ENCODE results near the gene PATZ1.
"Not testable (repeated sequence)": the region's sequence is repeated elsewhere in the genome, so short reads cannot be mapped to it uniquely, and the experiment has no call there.

The PATZ1 gene

DNA sequence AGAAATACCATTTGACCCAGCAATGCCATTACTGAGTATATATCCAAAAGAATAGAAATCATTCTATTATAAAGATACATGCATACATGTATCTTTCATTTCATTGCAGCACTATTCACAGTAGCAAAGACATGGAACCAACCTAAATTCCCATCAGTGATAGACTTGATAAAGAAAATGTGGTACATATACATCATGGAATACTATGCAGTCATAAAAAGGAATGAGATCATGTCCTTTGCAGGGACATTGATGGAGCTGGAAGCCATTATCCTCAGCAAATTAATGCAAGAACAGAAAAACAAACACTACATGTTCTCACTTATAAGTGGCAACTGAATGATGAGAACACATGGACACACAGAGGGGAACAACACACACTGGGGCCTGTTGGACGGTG is 31.9 kb downstream of the PATZ1 start:
- in situ Hi-C loops (cut with MboI; ENCODE audit: low sequenced_read_pairs) = not testable (repeated sequence)

GRCh38 chr22:31313366-31314147 is 32.6 kb downstream of the PATZ1 start:
- in situ Hi-C loops (cut with MboI; ENCODE audit: low sequenced_read_pairs) = no loop called here

DNA sequence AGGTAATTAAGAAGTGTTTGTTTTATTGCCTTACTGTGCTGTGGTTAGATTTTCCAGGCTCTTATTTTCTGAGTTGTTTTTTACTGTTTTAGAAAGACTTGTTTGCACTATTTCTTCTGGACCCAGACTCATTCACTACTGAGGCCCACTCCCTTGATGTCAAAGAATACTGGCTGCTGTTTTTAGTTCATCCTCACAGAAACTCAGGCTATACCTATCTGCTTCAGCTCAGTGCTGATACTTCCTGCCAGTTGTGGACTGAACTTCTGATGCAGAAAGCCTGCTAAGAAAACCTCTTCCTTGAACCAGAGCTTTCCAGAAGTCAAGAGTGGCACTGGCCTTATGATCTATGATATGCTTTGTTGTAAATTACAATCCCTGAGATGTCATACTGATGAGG is 38.0 kb downstream of the PATZ1 start:
- in situ Hi-C loops (cut with MboI; ENCODE audit: low sequenced_read_pairs) = no loop called here

GRCh38 chr22:31305194-31305593 is 41.0 kb downstream of the PATZ1 start:
- in situ Hi-C loops (cut with MboI; ENCODE audit: low sequenced_read_pairs) = no loop called here

GRCh38 chr22:31302537-31302936 is 43.6 kb downstream of the PATZ1 start:
- in situ Hi-C loops (cut with MboI; ENCODE audit: low sequenced_read_pairs) = no loop called here

GRCh38 chr22:31302006-31302405 is 44.1 kb downstream of the PATZ1 start:
- in situ Hi-C loops (cut with MboI; ENCODE audit: low sequenced_read_pairs) = no loop called here

- in situ Hi-C loops (cut with MboI; ENCODE audit: low sequenced_read_pairs) = no loop called here
Measured at GRCh38 chr22:31300896-31301295, 45.2 kb downstream of the PATZ1 start.

DNA sequence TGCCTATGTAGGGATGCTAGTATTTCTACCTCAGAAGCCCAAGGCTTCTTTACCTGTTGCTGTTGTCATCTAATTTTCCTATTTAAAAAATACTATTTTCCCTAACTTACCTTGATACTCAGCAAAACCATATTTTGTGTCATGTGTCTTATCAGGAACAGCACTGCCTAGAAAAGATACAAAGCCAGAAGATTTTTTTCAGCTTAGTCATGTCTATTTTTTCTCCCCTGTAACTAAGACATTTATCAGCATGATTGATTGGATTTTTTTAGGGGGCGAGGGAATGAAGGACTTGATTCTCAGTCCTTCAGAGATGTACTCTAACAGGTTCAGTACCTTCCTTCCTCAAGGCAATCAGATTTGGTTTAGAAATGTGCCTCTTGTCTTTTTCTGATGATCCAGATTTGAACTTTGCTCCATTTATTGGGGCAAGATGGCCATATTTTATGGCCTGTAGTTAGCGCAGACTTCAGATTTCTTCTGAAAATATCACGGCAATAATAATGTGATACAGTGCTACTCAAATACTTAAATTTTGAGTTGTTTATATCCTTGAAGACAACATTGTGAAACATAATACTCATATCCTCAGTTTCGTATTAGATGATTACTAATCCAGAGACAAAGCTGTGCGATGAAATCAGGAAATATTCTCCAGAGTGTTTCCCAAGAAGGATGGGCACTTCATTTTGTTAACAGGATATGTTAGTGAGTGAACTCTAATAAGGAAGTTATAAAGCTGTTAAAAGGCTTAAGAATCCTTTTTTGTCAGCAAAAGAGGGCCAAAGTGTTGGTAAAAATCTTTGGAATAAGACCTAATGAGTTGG is 50.1 kb downstream of the PATZ1 start:
- in situ Hi-C loops (cut with MboI; ENCODE audit: low sequenced_read_pairs) = no loop called here

- in situ Hi-C loops (cut with MboI; ENCODE audit: low sequenced_read_pairs) = no loop called here
Measured at GRCh38 chr22:31295360-31295759, 50.8 kb downstream of the PATZ1 start.

GRCh38 chr22:31292236-31292989 is 53.7 kb downstream of the PATZ1 start, which contains the start of gene PIK3IP1:
Gene PIK3IP1 (minus strand): TSS chr22:31292488. CDS start chr22:31292344, 144 bp downstream.
- in situ Hi-C loops (cut with MboI; ENCODE audit: low sequenced_read_pairs) = no loop called here

DNA sequence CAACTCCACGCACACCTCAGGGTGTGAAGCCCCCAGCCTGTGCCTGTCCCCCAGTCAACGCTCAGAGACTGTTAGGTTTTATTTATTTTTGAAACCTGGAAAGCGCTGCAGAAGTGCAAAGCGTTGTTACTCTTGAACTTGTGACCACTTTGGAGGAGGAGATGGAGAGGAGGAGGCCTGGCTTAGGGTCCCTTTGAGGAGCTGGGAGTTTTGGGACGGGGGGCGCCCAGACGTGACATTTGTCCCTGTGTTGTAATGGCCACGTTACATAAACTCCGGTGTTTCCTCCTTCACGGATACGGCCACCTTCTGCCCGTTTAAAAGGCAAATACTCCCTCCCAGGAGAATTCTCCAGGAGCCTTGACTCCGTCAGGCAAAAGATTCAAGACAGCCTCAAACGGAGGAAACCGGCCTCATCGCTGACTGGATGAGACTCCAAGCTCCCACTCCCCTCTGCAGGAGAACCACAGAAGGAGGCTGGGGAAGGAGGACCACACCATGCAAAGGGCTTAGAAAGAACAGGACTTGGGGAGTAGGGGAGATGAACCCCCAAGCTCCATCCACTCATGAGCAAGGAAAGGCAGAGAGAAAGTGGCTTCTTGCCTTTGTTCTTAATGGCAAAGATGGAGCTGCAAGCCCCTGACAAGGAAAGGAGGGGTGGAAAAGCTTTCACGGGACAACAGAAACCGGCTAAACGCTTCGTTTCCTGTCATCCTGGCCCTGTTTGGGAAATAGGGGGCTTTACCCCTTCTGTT is 54.5 kb downstream of the PATZ1 start:
- in situ Hi-C loops (cut with MboI; ENCODE audit: low sequenced_read_pairs) = no loop called here

DNA sequence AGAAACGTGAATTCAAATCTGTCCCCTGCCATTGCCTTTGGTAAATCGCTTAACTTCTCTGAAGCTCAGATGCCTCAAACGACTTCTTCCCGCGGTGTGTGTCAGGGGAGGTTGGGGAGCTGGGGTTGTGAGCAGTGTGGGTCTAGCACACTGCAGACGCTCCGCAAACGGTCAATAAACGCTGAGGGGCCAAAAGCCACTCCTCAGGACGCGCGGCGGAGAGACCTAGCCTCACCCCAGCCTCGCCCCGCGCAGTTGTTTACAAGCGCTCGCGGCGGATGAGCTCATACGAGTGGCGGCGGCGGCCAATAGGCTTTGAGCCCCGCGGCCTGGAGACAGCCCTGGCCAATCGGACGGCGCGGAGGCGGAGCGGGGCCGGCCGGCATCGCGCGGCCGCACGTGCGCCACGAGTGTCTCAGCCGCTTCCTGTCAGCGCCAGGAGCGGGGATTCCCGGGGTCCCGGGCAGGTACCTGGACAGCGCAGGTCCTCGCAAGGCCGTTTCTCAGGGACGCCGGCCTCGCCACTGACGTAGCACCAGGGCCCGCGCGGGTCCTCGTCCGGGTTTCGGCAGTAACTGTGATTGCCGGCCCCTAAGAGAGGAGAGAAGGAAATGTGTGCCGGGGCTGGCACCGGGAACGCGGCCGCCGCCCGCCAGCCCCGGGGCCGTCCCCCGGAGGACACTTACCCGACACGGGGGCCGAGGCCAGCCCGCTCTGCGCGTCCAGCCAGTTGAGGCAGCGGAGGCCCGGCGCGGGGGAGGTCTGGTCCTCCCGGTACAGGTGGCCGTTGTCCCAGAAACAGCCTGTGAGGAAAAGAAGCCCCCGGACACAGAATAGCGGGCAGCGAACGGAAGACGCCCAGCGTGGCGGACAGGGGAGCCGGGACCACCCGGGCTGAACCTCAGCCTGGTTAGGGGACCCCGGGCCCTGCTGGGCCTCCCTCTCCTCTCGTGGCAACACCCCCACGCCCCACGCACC is 55.4 kb downstream of the PATZ1 start:
- in situ Hi-C loops (cut with MboI; ENCODE audit: low sequenced_read_pairs) = no loop called here

GRCh38 chr22:31289344-31289743 is 56.8 kb downstream of the PATZ1 start:
- in situ Hi-C loops (cut with MboI; ENCODE audit: low sequenced_read_pairs) = no loop called here

- in situ Hi-C loops (cut with MboI; ENCODE audit: low sequenced_read_pairs) = no loop called here
Measured at GRCh38 chr22:31288496-31289240, 57.5 kb downstream of the PATZ1 start.

DNA sequence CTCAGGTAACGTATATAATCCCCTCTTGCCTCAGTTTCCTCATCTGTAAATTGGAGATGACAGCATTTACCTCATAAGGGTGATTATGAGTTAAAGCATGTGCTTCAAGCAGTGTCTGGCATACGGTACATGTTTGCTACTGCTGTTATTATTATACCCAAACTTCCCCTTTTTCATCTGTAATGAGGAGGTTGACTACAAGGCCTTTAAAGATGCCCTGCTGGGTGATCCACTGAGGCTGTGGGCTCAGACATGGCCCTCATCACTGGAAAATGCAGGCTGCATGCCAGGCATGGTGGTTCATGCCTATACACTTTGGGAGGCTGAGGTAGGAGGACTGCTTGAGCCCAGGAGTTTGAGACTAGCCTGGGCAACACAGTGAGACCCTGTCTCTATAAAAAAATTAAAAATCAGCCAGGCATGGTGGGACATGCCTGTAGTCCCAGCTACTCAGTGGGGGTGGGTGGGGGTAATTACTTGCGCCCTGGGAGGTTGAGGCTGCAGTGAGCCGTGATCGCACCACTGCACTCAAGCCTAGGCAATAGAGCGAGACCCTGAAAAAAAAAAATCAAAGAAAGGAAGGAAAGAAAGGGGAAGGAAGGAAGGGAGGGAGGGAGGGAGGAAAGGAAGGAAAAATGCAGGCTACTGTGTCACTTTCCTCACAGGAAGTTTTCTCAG is 58.2 kb downstream of the PATZ1 start:
- in situ Hi-C loops (cut with MboI; ENCODE audit: low sequenced_read_pairs) = no loop called here

- in situ Hi-C loops (cut with MboI; ENCODE audit: low sequenced_read_pairs) = no loop called here
Measured at GRCh38 chr22:31286360-31287255, 59.5 kb downstream of the PATZ1 start.

Data from HL-60/S4 (cell line).